ENCODE results near the gene ABCC6.

DNA sequence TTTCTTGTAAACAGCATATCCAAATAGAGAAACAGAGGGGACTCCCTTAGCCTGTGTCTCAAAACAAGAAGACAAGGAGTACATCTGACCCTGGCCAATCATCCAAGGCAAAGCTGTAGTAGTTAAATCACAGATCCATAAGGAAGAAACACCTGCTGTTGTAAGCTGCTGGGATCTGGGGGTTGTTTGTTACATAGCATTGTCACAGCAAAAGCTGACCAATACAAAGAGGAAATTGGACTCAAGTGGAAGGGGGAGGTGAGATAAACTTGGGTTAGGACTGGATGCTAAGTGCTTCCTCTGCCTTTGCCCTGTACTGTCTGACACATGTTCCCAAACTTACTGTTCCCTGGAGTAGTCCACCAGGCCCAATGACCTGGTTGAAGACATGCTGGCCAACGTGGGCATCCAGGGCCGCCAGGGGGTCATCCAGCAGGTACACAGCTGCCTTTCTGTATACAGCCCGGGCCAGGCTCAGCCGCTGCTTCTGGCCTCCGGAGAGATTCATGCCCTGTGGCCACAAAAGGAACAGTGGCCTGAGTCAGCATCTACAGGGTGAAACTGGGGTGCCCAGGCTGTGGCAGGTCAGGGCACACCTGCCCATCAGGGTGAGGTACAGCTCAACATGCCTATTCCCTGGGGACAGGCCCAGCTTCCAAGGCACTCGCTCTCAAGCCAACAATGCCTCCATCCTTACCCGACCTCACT lies 44.7 kb downstream of the ABCC6 start:
- TF ChIP-seq, protein P1, sequence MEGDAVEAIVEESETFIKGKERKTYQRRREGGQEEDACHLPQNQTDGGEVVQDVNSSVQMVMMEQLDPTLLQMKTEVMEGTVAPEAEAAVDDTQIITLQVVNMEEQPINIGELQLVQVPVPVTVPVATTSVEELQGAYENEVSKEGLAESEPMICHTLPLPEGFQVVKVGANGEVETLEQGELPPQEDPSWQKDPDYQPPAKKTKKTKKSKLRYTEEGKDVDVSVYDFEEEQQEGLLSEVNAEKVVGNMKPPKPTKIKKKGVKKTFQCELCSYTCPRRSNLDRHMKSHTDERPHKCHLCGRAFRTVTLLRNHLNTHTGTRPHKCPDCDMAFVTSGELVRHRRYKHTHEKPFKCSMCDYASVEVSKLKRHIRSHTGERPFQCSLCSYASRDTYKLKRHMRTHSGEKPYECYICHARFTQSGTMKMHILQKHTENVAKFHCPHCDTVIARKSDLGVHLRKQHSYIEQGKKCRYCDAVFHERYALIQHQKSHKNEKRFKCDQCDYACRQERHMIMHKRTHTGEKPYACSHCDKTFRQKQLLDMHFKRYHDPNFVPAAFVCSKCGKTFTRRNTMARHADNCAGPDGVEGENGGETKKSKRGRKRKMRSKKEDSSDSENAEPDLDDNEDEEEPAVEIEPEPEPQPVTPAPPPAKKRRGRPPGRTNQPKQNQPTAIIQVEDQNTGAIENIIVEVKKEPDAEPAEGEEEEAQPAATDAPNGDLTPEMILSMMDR (IDR thresholded peaks at IDR 0.05 in 2 of 3, conservative IDR thresholded peaks at IDR 0.05 in 1 of 3; ENCODE audit: control insufficient read depth in 2 of 3, extremely low read depth in 1 of 3, insufficient read depth in 1 of 3, low read depth in 3 of 3, low read length in 3 of 3) = no peak
- TF ChIP-seq SRF (IDR thresholded peaks at IDR 0.05; ENCODE audit: low read depth in 2 of 2, low read length in 2 of 2) = no peak
- TF ChIP-seq, protein P2, sequence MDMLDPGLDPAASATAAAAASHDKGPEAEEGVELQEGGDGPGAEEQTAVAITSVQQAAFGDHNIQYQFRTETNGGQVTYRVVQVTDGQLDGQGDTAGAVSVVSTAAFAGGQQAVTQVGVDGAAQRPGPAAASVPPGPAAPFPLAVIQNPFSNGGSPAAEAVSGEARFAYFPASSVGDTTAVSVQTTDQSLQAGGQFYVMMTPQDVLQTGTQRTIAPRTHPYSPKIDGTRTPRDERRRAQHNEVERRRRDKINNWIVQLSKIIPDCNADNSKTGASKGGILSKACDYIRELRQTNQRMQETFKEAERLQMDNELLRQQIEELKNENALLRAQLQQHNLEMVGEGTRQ (IDR thresholded peaks at IDR 0.05; ENCODE audit: borderline replicate concordance, low read depth, low read length) = no peak
- TF ChIP-seq EP300 (IDR thresholded peaks at IDR 0.05; ENCODE audit: borderline replicate concordance in 1 of 2, control insufficient read depth in 1 of 2, low read depth in 2 of 2, low read length in 2 of 2) = no peak
- no peak for TF ChIP-seq SIX5 (IDR thresholded peaks at IDR 0.05; ENCODE audit: low read depth, low read length, severe bottlenecking)
- no peak for TF ChIP-seq BHLHE40 (IDR thresholded peaks at IDR 0.05; ENCODE audit: borderline replicate concordance in 1 of 2, low read depth in 2 of 2, low read length in 1 of 2)
- TF ChIP-seq RAD21 (IDR thresholded peaks at IDR 0.05; ENCODE audit: insufficient read depth, low read depth, low read length) = no peak
- TF ChIP-seq POLR2A (IDR thresholded peaks at IDR 0.05; ENCODE audit: low read depth, low read length) = no peak
- no peak for TF ChIP-seq RFX5 (IDR thresholded peaks at IDR 0.05; ENCODE audit: low read depth, low read length)
- no peak for TF ChIP-seq LARP7 (IDR thresholded peaks at IDR 0.05)
- TF ChIP-seq ZBED1 (IDR thresholded peaks at IDR 0.05; ENCODE audit: borderline replicate concordance) = no peak

Measured in GM12878 (cell line).